GM04504 (cell line): ENCODE results near the gene PAEP.

Experiments
- DNase-seq: peaks from one replicate; pipeline ENCODE4 v3.0.0-alpha.2; 2012; ENCODE audit warnings: low read depth

The PAEP gene

GRCh38 chr9:135579356-135579755 is 17.8 kb downstream of the PAEP start:
- DNase-seq: no peak

- DNase-seq: no peak
These were observed 18.5 kb downstream of the PAEP start for GRCh38 chr9:135579889-135580660.

GRCh38 chr9:135580664-135581380 is 19.3 kb downstream of the PAEP start:
- DNase-seq: no peak

GRCh38 chr9:135581636-135582426 is 20.3 kb downstream of the PAEP start:
- DNase-seq: no peak

GRCh38 chr9:135582541-135582940 is 21.0 kb downstream of the PAEP start:
- DNase-seq: no peak

GRCh38 chr9:135582966-135583687 is 21.6 kb downstream of the PAEP start:
- DNase-seq: no peak

- DNase-seq: no peak
These were observed 22.1 kb downstream of the PAEP start for GRCh38 chr9:135583688-135584011.

- DNase-seq: no peak
These were observed 22.8 kb downstream of the PAEP start for GRCh38 chr9:135584371-135584770.

- no peak for DNase-seq
These were observed 23.4 kb downstream of the PAEP start for GRCh38 chr9:135584934-135585333.

GRCh38 chr9:135586601-135587109 is 25.1 kb downstream of the PAEP start:
- no peak for DNase-seq

- no peak for DNase-seq
These were observed 26.1 kb downstream of the PAEP start for GRCh38 chr9:135587658-135588057.

- no peak for DNase-seq
These were observed 26.8 kb downstream of the PAEP start for GRCh38 chr9:135588371-135588770.

- no peak for DNase-seq
These were observed 27.5 kb downstream of the PAEP start for GRCh38 chr9:135588886-135589595.

- no peak for DNase-seq
These were observed 28.3 kb downstream of the PAEP start for GRCh38 chr9:135589596-135590485.

GRCh38 chr9:135590486-135591079 is 29.0 kb downstream of the PAEP start:
- no peak for DNase-seq

- DNase-seq: no peak
These were observed 30.2 kb downstream of the PAEP start for GRCh38 chr9:135591506-135592330.

- DNase-seq: no peak
These were observed 30.7 kb downstream of the PAEP start for GRCh38 chr9:135592331-135592590.

- DNase-seq: no peak
These were observed 31.1 kb downstream of the PAEP start for GRCh38 chr9:135592625-135593024.

- DNase-seq: no peak
These were observed 34.7 kb downstream of the PAEP start for GRCh38 chr9:135596211-135596610.
